GM21619 (cell line): ENCODE measurements around the gene CUL3.
"Not testable (repeated sequence)": the region's sequence is repeated elsewhere in the genome, so short reads cannot be mapped to it uniquely, and the experiment has no call there.

ENCODE experiments used
- ATAC-seq: cut with Tn5 transposase; IDR thresholded peaks from one replicate; pipeline ENCODE4 v1.9.1; 2021; ENCODE audit not compliant: unreplicated experiment

The CUL3 gene

DNA sequence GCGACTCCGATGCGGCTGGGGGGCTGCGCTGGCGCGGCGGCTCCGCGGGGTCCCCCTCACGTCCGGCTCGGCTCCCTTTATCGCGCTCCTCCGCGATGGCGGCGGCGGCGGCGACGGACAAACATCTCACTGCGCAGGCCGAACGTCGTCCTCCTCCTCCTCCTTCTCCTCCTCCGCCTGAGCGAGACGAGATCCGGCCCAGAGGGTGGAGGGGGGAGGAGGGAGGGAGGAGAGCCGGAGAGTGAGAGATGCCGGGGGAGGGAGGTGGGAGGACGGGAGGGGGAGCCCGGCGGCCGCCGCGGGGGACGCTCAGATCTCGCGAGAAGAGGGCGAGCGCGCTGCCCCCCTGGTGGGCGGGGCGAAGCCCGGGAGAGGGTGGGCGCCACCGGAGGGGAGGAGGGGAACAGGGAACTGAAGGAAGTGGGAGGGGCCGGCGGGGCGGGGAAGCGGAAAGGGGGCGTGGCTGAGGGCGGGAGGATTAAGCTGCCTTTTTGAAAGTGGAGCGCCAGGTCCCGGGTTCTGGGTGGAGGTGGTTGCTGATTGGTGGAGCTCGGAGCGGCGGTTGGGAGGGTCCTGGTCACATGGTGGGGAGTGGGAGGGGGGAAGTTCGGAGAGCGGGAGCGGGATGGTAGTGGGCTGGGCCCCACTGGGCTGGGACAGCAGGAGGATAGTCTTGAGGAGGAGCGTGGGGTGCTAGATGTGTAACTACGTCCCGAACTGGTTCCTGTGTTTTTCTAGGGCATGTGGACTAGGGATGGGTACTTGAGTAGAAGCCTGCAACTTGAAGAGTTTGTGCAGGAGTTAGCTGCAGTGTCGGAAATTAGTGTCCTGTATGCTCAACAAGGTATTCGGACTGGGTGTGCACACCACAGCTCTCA lies at the start of gene CUL3:
Gene CUL3 (minus strand): TSS at position 153 of the 878 bp plus-strand sequence. CDS start 354 bp downstream, outside the sequence.
- peak; percentile 76 for ATAC-seq

DNA sequence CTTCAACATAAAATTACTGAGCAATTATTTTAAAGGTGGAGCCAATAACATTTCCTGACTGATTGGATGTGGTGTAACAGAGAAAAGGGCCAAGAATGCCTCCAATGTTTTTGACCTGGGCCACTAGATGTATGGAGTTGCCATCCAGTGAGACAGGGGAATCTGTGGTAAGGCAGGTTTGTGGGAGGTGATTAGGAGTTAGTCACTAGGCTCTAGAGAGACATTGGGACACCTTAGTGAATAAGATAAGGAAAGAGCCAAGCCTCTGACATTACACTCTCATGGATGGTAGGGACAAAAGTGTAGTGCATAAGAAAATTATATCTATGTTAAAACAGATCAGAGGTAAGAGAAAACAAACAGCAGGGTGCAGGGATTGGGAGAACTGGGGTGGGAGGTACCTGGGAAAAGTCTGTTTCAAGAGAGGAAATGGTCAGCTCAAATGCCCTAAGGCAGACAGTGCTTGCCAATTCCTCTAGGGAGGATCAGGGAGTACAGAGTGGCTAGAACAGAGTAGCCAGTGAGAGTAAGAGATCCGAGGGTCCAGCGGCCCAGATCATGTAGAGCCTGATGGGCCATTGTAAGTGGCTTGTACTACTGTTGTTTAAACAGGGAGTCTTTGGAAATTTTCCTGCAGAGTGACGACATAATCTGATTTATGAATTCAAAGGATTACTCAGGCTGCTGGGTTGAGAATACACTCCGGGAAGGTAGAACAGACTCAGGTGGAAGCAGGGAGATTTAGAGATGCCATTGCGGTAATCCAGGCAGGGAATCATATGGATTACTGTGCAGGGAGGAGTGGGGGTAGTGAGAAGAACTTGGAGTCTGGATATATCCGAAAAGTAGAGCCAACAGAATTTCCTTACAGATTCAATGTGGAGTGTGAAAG lies 45.7 kb upstream of the CUL3 start:
- ATAC-seq = no peak

DNA sequence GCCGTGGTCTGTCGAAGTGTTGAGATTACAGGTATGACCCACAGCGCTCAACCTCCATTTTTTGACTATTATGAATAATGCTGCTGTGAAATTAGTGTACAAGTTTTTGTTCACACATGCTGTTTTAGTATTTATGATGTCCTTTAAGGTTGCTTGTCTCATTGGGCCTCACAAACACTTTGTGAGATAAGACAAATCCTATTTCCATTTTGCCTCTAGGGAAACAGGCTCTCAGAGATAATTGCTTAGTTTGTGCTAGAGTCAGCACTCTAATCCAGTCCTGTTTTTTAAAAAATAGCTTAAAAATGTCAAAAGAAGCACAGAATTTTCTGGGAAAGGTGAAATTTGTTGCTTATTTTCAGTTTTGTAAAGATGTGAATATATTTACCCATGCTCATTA lies 43.3 kb upstream of the CUL3 start:
- no peak for ATAC-seq

- no peak for ATAC-seq
Measured at GRCh38 chr2:224626735-224627134, 41.6 kb upstream of the CUL3 start.

- ATAC-seq = no peak
Measured at GRCh38 chr2:224613543-224614286, 28.6 kb upstream of the CUL3 start.

GRCh38 chr2:224612578-224612977 lies 27.4 kb upstream of the CUL3 start:
- no peak for ATAC-seq

- no peak for ATAC-seq
Measured at GRCh38 chr2:224611938-224612337, 26.8 kb upstream of the CUL3 start.

GRCh38 chr2:224608104-224608503 lies 22.9 kb upstream of the CUL3 start:
- no peak for ATAC-seq

DNA sequence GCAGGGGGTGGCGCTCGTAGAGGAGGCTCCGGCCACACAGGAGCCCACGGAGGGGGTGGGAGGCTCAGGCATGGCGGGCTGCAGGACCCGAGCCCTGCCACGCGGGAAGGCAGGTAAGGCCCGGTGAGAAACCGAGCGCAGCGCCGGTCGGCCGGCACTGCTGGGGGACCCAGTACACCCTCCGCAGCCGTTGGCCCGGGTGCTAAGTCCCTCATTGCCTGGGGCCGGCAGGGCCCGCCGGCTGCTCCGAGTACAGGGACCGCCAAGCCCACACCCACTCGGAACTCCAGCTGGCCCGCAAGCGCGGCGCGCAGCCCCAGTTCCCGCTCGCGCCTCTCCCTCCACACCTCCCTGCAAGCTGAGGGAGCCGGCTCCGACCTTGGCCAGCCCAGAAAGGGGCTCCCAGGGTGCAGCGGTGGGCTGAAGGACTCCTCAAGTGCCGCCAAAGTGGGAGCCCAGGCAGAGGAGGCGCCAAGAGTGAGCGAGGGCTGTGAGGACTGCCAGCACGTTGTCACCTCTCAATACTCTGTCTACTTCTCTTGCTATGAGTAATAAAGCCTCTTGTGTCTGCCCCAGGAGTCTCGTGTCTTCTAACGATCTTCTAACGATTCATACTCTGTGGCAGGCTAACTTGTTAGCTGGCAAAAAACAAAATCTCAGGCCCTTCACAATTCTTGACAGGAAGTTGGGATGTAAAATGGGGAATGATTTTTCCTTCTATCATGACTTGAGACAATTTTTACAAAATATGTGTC lies 18.8 kb upstream of the CUL3 start:
- not testable (repeated sequence) for ATAC-seq

DNA sequence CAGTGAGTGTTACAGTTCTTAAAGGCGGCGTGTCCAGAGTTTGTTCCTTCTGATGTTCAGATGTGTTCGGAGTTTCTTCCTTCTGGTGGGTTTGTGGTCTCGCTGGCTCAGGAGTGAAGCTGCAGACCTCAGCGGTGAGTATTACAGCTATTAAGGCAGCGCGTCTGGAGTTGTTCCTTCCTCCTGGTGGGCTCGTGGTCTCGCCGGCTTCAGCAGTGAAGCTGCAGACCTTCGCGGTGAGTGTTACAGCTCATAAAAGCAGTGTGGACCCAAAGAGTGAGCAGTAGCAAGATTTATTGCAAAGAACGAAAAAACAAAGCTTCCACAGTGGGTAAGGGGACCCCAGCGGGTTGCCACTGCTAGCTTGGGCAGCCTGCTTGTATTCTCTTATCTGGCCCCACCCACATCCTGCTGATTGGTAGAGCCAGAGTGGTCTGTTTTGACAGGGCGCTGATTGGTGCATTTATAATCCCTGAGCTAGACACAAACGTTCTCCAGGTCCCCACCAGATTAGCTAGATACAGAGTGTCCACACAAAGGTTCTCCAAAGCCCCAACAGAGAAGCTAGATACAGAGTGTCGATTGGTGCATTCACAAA lies 17.7 kb upstream of the CUL3 start:
- ATAC-seq = not testable (repeated sequence)

DNA sequence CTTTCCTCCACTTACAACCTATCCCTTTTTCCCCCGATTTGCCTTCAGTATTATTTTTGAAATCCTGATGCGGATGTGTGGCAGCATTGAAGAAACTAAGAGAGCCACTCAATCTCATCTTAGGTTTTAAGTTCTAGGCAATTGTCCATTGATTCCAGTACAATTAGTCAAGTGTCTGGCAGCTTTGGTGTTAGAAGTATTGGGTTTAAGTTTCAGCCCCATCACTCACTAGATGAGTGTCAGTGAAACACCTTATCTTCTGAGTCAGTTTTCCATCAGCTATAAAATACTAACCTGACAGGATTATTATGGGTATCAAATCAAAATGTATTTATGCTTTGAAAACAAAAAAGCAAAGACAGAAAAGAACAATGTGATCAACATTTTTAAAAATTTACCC lies 16.8 kb upstream of the CUL3 start:
- ATAC-seq = no peak

DNA sequence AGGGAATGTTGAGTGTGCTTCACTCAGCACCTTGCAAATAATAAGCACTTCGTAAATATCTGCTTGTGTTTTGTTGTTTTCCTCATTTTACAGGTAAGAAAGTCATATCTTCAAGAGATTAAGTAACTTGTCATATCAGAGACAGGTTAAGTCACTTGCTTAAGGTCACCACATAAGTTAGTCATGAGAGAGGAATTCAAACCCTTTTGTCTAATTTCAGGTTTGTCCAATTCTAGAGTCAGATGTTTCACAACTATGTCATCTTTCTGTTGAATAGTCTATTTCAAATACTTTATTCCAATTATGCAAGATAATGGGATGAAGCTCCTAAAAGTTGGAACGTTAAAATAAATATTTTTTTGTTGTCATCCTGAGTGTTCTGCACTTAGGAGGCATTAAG lies 13.5 kb upstream of the CUL3 start:
- no peak for ATAC-seq

GRCh38 chr2:224596289-224596688 lies 11.1 kb upstream of the CUL3 start:
- ATAC-seq = no peak

DNA sequence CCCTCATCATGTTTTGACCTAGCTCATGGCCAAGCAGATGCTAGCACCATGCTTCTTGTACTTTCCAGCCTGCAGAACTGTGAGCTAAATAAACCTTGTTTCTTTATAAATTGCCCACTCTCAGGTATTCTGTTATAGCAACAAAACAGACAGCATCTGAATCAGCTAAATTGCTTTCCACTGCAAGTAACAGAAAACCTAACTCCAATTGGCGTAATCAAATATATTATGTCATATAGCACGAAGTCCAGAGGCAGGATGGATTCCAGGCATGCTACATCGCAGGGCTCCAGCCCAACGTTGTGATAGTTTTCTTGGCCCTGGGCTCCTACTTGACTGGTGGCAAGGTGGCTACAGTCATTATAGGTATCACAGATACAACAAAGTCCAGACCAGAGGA lies 10.4 kb upstream of the CUL3 start:
- ATAC-seq = no peak

DNA sequence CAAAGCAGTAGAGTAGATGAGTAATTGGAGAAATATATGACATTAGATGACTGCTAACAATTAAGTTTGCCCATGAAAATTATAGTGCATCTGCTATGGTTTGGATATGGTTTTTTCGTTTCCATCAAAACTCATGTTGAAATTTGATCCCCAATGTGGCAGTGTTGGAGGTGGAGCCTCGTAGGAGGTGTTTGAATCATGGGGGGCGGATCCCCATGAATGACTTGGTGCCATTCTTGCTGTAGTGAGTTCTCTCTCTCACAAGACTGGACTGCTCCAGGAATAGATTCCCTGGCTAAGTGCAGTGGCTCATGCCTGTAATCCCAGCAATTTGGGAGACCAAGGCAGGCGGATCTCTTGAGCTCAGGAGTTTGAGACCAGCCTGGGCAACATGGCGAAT lies 9.7 kb upstream of the CUL3 start:
- no peak for ATAC-seq

DNA sequence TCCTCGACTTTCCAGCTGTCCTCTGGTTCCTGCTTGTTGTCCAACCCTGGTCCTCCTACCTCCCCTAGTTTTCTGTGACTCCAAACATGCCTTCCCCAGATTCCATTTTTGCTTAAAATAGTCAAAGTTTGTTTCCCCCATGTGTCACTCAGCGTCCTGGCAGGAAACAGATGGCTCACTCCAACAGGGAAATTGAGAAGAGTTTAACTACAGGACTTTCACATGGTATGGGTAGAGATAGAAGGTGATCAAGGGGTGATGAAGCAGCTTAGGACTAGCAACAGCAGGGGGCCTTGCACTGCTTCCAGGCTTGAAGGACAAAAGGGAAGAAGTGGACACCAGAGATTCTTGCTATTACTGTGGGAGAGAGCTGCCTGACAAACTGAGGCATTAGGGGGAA lies 6.1 kb upstream of the CUL3 start:
- ATAC-seq = no peak

DNA sequence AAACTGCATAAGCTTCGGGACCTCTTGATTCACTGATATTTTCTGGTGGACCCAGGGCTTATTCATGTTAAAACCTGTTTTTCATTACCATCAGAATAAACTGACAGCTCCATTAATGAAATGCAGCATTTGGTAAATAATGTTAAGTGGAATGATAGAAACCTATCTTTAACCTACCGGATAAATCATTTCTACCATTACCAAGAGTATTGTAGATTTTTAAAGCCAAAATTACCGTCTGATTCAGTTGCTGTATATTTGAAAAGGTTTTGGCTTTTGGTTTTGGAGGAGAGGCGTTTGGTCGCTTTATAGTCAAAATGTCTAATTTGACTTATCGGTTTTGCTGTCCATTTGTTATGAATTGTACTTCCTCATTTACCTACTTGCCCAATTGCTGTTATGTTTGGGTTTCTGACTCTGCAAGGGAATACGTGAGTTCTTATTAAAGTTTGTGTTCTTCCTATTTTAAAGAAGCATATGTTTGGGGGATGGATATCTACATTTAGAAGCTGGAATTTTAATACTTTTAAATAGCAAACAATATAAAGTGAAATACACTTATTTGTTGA lies 1.0 kb upstream of the CUL3 start:
- ATAC-seq = no peak

- ATAC-seq = peak; percentile 31
Measured at GRCh38 chr2:224584785-224585210, 365 bp downstream of the CUL3 start.

- ATAC-seq = peak; percentile 2
Measured at GRCh38 chr2:224584111-224584784, 915 bp downstream of the CUL3 start.
